ENCODE data around the gene OR10V1. TPM values are rescaled to one million over a fixed set of nuclear protein-coding genes. Genes with fewer than 3 reads are reported as not detected.

OR10V1 gene
- total and polyA plus RNA-seq, 2 donors (not counting 1 experiment from before 2014, with no cell fraction given): not detected

DNA sequence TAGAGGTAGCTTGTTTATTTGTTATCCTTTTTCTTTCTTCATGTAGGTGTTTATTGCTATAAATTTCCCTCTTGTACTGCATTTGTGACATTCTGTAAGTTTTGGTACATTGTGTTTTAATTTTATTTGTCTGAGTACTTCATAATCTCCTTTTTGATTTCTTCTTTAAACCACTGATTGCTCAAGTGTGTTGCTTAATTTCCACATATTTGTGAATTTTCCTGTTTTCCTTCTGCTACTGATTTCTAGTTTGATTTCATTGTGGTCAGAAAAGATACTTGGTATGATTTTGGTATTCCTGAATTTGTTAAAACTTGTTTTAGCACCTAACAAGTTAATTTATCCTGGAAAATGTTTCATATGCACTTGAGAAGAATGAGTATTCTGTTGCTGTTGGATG lies 15.1 kb downstream of the OR10V1 start:
- TF ChIP-seq, protein P1, sequence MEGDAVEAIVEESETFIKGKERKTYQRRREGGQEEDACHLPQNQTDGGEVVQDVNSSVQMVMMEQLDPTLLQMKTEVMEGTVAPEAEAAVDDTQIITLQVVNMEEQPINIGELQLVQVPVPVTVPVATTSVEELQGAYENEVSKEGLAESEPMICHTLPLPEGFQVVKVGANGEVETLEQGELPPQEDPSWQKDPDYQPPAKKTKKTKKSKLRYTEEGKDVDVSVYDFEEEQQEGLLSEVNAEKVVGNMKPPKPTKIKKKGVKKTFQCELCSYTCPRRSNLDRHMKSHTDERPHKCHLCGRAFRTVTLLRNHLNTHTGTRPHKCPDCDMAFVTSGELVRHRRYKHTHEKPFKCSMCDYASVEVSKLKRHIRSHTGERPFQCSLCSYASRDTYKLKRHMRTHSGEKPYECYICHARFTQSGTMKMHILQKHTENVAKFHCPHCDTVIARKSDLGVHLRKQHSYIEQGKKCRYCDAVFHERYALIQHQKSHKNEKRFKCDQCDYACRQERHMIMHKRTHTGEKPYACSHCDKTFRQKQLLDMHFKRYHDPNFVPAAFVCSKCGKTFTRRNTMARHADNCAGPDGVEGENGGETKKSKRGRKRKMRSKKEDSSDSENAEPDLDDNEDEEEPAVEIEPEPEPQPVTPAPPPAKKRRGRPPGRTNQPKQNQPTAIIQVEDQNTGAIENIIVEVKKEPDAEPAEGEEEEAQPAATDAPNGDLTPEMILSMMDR (conservative IDR thresholded peaks at IDR 0.05 in 1 of 2, IDR thresholded peaks at IDR 0.05 in 1 of 2; ENCODE audit: low read depth in 1 of 2, low read length in 2 of 2): no peak
- TF ChIP-seq EZH2 (IDR thresholded peaks at IDR 0.05; ENCODE audit: low read length, missing control alignments): no peak
- H2AFZ ChIP-seq (ENCODE audit: low read length): no peak overlapping the region
- H3K36me3 ChIP-seq (ENCODE audit: control insufficient read depth, insufficient read depth, low read length): no peaks in the 10 kb centered on the region
- H3K9me3 ChIP-seq (ENCODE audit: control insufficient read depth, insufficient read depth, low read depth, low read length): no peaks in the 10 kb centered on the region
- DNase-seq (ENCODE audit: low read depth in 2 of 2): no peak
- H3K4me2 ChIP-seq (ENCODE audit: extremely low read depth, insufficient read depth, low read length): no peak overlapping the region
- H3K27me3 ChIP-seq (ENCODE audit: control insufficient read depth, insufficient read depth, low read length): no peaks in the 10 kb centered on the region
- no peaks in the 10 kb centered on the region for H3K4me1 ChIP-seq (ENCODE audit: control insufficient read depth, extremely low read depth, insufficient read depth, low read length)
- H3K27ac ChIP-seq (ENCODE audit: insufficient read depth, low read length): no peak overlapping the region
- H3K9ac ChIP-seq (ENCODE audit: insufficient read depth, low read length): no peak overlapping the region
- no peaks in the 10 kb centered on the region for H4K20me1 ChIP-seq (ENCODE audit: control insufficient read depth, extremely low read depth, insufficient read depth, low read length)
- H3K4me3 ChIP-seq (replicated peaks in 1 of 4; ENCODE audit: control extremely low read depth in 1 of 4, insufficient read depth in 1 of 4, low read depth in 3 of 4, low read length in 4 of 4): no peak overlapping the region
- H3K79me2 ChIP-seq (ENCODE audit: control insufficient read depth, insufficient read depth, low read length): no peaks in the 10 kb centered on the region

DNA sequence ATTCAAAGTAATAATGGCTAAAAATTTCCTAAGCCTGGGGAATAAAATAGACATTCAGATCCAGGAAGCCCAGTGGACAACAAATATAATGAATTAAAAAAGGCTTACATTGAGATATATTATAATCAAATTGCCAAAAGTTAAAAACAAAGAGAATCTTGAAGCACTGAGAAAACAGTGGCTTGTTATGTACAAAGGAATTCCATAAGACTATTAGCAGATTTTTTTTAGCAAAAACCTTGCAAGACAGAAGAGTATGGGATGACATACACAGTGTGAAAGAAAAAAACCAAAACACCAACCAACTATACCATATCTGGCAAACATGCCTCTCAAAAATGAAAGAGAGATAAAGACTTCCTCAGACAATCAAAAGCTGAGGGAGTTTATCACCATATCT lies 20.7 kb downstream of the OR10V1 start:
- no peak overlapping the region for H3K4me2 ChIP-seq (ENCODE audit: extremely low read depth, insufficient read depth, low read length)
- H3K36me3 ChIP-seq (ENCODE audit: control insufficient read depth, insufficient read depth, low read length): no peaks in the 10 kb centered on the region
- no peak overlapping the region for H3K27ac ChIP-seq (ENCODE audit: insufficient read depth, low read length)
- H2AFZ ChIP-seq (ENCODE audit: low read length): no peak overlapping the region
- TF ChIP-seq, protein P1 (conservative IDR thresholded peaks at IDR 0.05 in 1 of 2, IDR thresholded peaks at IDR 0.05 in 1 of 2; ENCODE audit: low read depth in 1 of 2, low read length in 2 of 2): no peak
- no peak for TF ChIP-seq EZH2 (IDR thresholded peaks at IDR 0.05; ENCODE audit: low read length, missing control alignments)
- H3K4me1 ChIP-seq (ENCODE audit: control insufficient read depth, extremely low read depth, insufficient read depth, low read length): no peaks in the 10 kb centered on the region
- H4K20me1 ChIP-seq (ENCODE audit: control insufficient read depth, extremely low read depth, insufficient read depth, low read length): no peaks in the 10 kb centered on the region
- H3K9ac ChIP-seq (ENCODE audit: insufficient read depth, low read length): no peak overlapping the region
- H3K79me2 ChIP-seq (ENCODE audit: control insufficient read depth, insufficient read depth, low read length): no peaks in the 10 kb centered on the region
- no peaks in the 10 kb centered on the region for H3K27me3 ChIP-seq (ENCODE audit: control insufficient read depth, insufficient read depth, low read length)
- no peak for DNase-seq (ENCODE audit: low read depth in 2 of 2)
- H3K4me3 ChIP-seq (replicated peaks in 1 of 4; ENCODE audit: control extremely low read depth in 1 of 4, insufficient read depth in 1 of 4, low read depth in 3 of 4, low read length in 4 of 4): no peak overlapping the region
- no peaks in the 10 kb centered on the region for H3K9me3 ChIP-seq (ENCODE audit: control insufficient read depth, insufficient read depth, low read depth, low read length)

DNA sequence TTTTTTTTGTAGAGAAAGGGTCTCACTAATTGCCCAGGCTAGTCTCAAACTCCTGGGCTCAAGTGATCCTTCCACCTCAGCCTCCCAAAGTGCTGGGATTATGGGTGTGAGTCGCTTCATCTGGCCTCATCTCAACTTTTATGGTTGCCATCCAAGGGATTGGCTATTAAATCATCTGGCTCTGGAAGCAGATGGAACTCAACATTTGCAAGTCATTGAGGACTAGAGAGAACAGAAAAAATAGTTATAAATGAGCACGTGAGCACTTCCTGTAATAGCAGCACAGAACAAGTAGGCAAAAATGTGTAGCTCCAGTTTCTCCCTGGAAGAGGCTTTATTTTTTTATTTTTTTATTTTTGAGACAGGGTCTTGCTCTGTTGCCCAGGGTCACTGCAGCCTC lies 22.5 kb downstream of the OR10V1 start:
- no peak overlapping the region for H2AFZ ChIP-seq (ENCODE audit: low read length)
- H3K79me2 ChIP-seq (ENCODE audit: control insufficient read depth, insufficient read depth, low read length): no peaks in the 10 kb centered on the region
- no peak overlapping the region for H3K9ac ChIP-seq (ENCODE audit: insufficient read depth, low read length)
- no peak for DNase-seq (ENCODE audit: low read depth in 2 of 2)
- no peak overlapping the region for H3K27ac ChIP-seq (ENCODE audit: insufficient read depth, low read length)
- no peaks in the 10 kb centered on the region for H3K9me3 ChIP-seq (ENCODE audit: control insufficient read depth, insufficient read depth, low read depth, low read length)
- no peaks in the 10 kb centered on the region for H3K27me3 ChIP-seq (ENCODE audit: control insufficient read depth, insufficient read depth, low read length)
- H3K4me2 ChIP-seq (ENCODE audit: extremely low read depth, insufficient read depth, low read length): no peak overlapping the region
- no peak overlapping the region for H3K4me3 ChIP-seq (replicated peaks in 1 of 4; ENCODE audit: control extremely low read depth in 1 of 4, insufficient read depth in 1 of 4, low read depth in 3 of 4, low read length in 4 of 4)
- H3K36me3 ChIP-seq (ENCODE audit: control insufficient read depth, insufficient read depth, low read length): no peaks in the 10 kb centered on the region
- no peak for TF ChIP-seq EZH2 (IDR thresholded peaks at IDR 0.05; ENCODE audit: low read length, missing control alignments)
- TF ChIP-seq, protein P1 (conservative IDR thresholded peaks at IDR 0.05 in 1 of 2, IDR thresholded peaks at IDR 0.05 in 1 of 2; ENCODE audit: low read depth in 1 of 2, low read length in 2 of 2): no peak
- H4K20me1 ChIP-seq (ENCODE audit: control insufficient read depth, extremely low read depth, insufficient read depth, low read length): no peaks in the 10 kb centered on the region
- H3K4me1 ChIP-seq (ENCODE audit: control insufficient read depth, extremely low read depth, insufficient read depth, low read length): no peaks in the 10 kb centered on the region
